Mesenchymal stem cell (in vitro differentiated cells and primary cell): ENCODE results near the gene CD46. TPM values are rescaled to one million over a fixed set of nuclear protein-coding genes. Genes with fewer than 3 reads are reported as not detected.

ENCODE experiments used
- DNase-seq: peaks from one replicate; pipeline ENCODE4 v3.0.0-alpha.2; 2013
- H2AFZ ChIP-seq: one replicate; pipeline ENCODE4 v1.6.1; 2013; ENCODE audit warnings: low read depth, mild to moderate bottlenecking, control low read depth, inconsistent platforms, low read length, moderate library complexity
- H2AK5ac ChIP-seq: 2 replicates; pipeline ENCODE4 v1.6.1; 2013; ENCODE audit warnings: low read length, moderate library complexity, mild to moderate bottlenecking, inconsistent platforms; ENCODE audit not compliant: severe bottlenecking
- H2BK120ac ChIP-seq: one replicate; pipeline ENCODE4 v1.6.1; 2013; ENCODE audit warnings: low read depth, mild to moderate bottlenecking, inconsistent platforms, low read length, moderate library complexity
- H2BK12ac ChIP-seq, 2 experiments: one replicate each; pipeline ENCODE4 v1.6.1; 2013; ENCODE audit warnings: inconsistent platforms in 2 of 2, low read length in 2 of 2, mild to moderate bottlenecking in 2 of 2, moderate library complexity in 2 of 2, control low read depth in 1 of 2
- H2BK15ac ChIP-seq: one replicate; pipeline ENCODE4 v1.6.1; 2013; ENCODE audit warnings: mild to moderate bottlenecking, low read depth, inconsistent platforms; ENCODE audit not compliant: poor library complexity, severe bottlenecking
- H2BK5ac ChIP-seq: 2 replicates; pipeline ENCODE4 v1.6.1; 2013; ENCODE audit warnings: low read depth, mild to moderate bottlenecking, low read length, control low read depth, inconsistent platforms; ENCODE audit not compliant: poor library complexity, severe bottlenecking
- H3K14ac ChIP-seq, 2 experiments: one replicate each; pipeline ENCODE4 v1.6.1; 2013; ENCODE audit warnings: inconsistent platforms in 2 of 2, low read length in 2 of 2, control low read depth in 1 of 2, mild to moderate bottlenecking in 1 of 2, moderate library complexity in 1 of 2
- H3K18ac ChIP-seq, 2 experiments: one replicate each; pipeline ENCODE4 v1.6.1; 2013; ENCODE audit warnings: inconsistent platforms in 2 of 2, low read length in 2 of 2, control low read depth in 1 of 2, low read depth in 1 of 2, mild to moderate bottlenecking in 1 of 2
- H3K23ac ChIP-seq, 2 experiments: one replicate each; pipeline ENCODE4 v1.6.1; 2013; ENCODE audit warnings: inconsistent platforms in 2 of 2, low read length in 2 of 2, mild to moderate bottlenecking in 2 of 2, moderate library complexity in 2 of 2, control low read depth in 1 of 2
- H3K27ac ChIP-seq: 2 replicates; pipeline ENCODE4 v1.5.1; 2013; ENCODE audit warnings: mild to moderate bottlenecking, moderate library complexity, low read length, control low read depth, inconsistent platforms; ENCODE audit not compliant: poor library complexity, severe bottlenecking
- H3K27me3 ChIP-seq, 2 experiments: 2 replicates each; pipeline versions ENCODE4 v1.6.1 to v1.7.0; 2013; ENCODE audit warnings: low read length in 2 of 2, mild to moderate bottlenecking in 2 of 2, moderate library complexity in 2 of 2, control low read depth in 1 of 2, inconsistent platforms in 1 of 2; ENCODE audit not compliant: control insufficient read depth in 1 of 2, insufficient read depth in 1 of 2
- H3K36me3 ChIP-seq, 2 experiments: 2 replicates each; pipeline versions ENCODE4 v1.6.1 to v1.7.0; 2013; ENCODE audit warnings: low read length in 2 of 2, control low read depth in 1 of 2, inconsistent platforms in 1 of 2, low read depth in 1 of 2, mild to moderate bottlenecking in 1 of 2; ENCODE audit not compliant: insufficient read depth in 2 of 2, control insufficient read depth in 1 of 2
- H3K4ac ChIP-seq, 2 experiments: one replicate each; pipeline ENCODE4 v1.6.1; 2013; ENCODE audit warnings: inconsistent platforms in 2 of 2, low read length in 2 of 2, mild to moderate bottlenecking in 2 of 2, moderate library complexity in 2 of 2, control low read depth in 1 of 2, low read depth in 1 of 2
- H3K4me1 ChIP-seq: 2 replicates; pipeline ENCODE4 v1.6.1; 2013; ENCODE audit warnings: low read depth, low read length, control low read depth; ENCODE audit not compliant: control insufficient read depth, insufficient read depth
- H3K4me2 ChIP-seq: 2 replicates; pipeline ENCODE4 v1.6.1; 2013; ENCODE audit warnings: low read length, mild to moderate bottlenecking, inconsistent platforms; ENCODE audit not compliant: poor library complexity, severe bottlenecking
- H3K4me3 ChIP-seq, 2 experiments: 2 replicates each; pipeline versions ENCODE4 v1.5.1 to v1.7.0; 2013; ENCODE audit warnings: low read length in 2 of 2, mild to moderate bottlenecking in 2 of 2, control low read depth in 1 of 2, low read depth in 1 of 2; ENCODE audit not compliant: insufficient read depth in 1 of 2
- H3K79me1 ChIP-seq: replicated peaks from 2 replicates; pipeline ENCODE4 v1.6.1; 2013; ENCODE audit warnings: mild to moderate bottlenecking, control low read depth, low read length, inconsistent platforms; ENCODE audit not compliant: poor library complexity, severe bottlenecking
- H3K9ac ChIP-seq: 2 replicates; pipeline ENCODE4 v1.7.0; 2013; ENCODE audit warnings: mild to moderate bottlenecking, low read length, moderate library complexity
- H3K9me3 ChIP-seq: 2 replicates; pipeline ENCODE4 v1.7.0; 2013; ENCODE audit warnings: mild to moderate bottlenecking, low read length; ENCODE audit not compliant: control insufficient read depth
- H4K8ac ChIP-seq: one replicate; pipeline ENCODE4 v1.6.1; 2013; ENCODE audit warnings: inconsistent platforms, mild to moderate bottlenecking, low read length, moderate library complexity
- H4K91ac ChIP-seq: one replicate; pipeline ENCODE4 v1.6.1; 2013; ENCODE audit warnings: mild to moderate bottlenecking, low read length, inconsistent platforms
- WGBS: methylation state at CpG from one replicate; pipeline ENCODE4 v1.1.7; 2013; ENCODE audit warnings: mixed read lengths; 5-methylcytosine and 5-hydroxymethylcytosine counted together
- small RNA-seq: library from polyadenylated mRNA; stranded (forward); fragments of <200 nt; extraction: miRNeasy Mini kit (QIAGEN cat#:217004); gene quantifications from one replicate; pipeline ENCODE3, GENCODE V24; 2013; ENCODE audit warnings: low read depth

CD46 gene

DNA sequence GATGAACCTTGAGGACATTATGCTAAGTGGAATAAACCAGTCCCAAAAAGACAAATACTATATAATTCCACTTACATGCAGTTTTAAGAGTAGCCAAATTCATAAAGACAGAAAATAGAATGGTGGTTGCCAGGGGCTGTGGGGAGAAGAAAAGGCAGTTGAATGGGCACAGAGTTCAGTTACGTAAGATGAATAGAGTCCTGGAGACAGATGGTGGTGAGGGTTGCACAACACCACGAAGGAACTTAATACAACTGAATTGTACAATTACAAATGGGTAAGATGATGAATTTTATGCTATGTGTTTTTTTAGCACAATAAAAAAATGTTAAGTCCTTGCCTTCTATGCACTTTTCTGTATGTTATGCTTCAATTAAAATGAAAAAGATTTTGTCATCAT is 92.5 kb downstream of the CD46 start:
- Histone ChIP-seq H3K4me3 (no peak overlapping the region), H2BK120ac (no peak overlapping the region), H2BK15ac (no peak overlapping the region), H3K4me2 (no peak overlapping the region), H2BK5ac (no peak overlapping the region), H3K36me3 (peaks cover 0 to 3% of the 10 kb centered on the region in 2 experiments), H3K9me3 (no peaks in the 10 kb centered on the region), H3K9ac (no peak overlapping the region), H3K23ac (no peak overlapping the region), H3K79me1 (peaks cover 19% of the 10 kb centered on the region), H4K8ac (no peak overlapping the region), H3K14ac (no peak overlapping the region), H2BK12ac (no peak overlapping the region), H3K4me1 (peaks cover 4% of the 10 kb centered on the region), H2AK5ac (no peak overlapping the region), H3K18ac (no peak overlapping the region), H2AFZ (no peak overlapping the region), H3K4ac (no peak overlapping the region), H3K27ac (no peak overlapping the region), H4K91ac (no peak overlapping the region), H3K27me3 (no peaks in the 10 kb centered on the region)
- WGBS = 100% methylated on average over 1 of the region's 2 CpGs
- peak; percentile 34 for DNase-seq

Small RNAs within 50 kb of the gene (small RNA-seq; reads per million reads assigned to genes)
- not detected for gene RNA5SP534
